Spleen (tissue), 11 donors: ENCODE measurements around the gene TAS2R46. TPM values are rescaled to one million over a fixed set of nuclear protein-coding genes. Genes with fewer than 3 reads are reported as not detected.

ENCODE experiments used
- DNase-seq: peaks from one replicate; pipeline ENCODE4 v3.0.0-alpha.2; 2020
- H3K27ac ChIP-seq, 8 donors: fragments of 200-600 bp; sonication (generic) in 7 of 8; 1 replicate in 4 of 8; 2 replicates in 4 of 8; pipeline versions ENCODE4 v1.5.0 to v1.8.0; 2016 to 2021; ENCODE audit warnings: inconsistent platforms in 4 of 8, mild to moderate bottlenecking in 4 of 8, moderate library complexity in 1 of 8
- H3K27me3 ChIP-seq, 7 donors: fragments of 200-600 bp; sonication (generic) in 6 of 7; replicated peaks in 1 of 7; 1 replicate in 4 of 7; 2 replicates in 3 of 7; pipeline versions ENCODE4 v1.5.0 to v1.8.0; 2016 to 2021; ENCODE audit warnings: inconsistent platforms in 3 of 7, mild to moderate bottlenecking in 1 of 7
- H3K36me3 ChIP-seq, 6 donors: fragments of 200-600 bp; sonication (generic) in 5 of 6; 1 replicate in 4 of 6; 2 replicates in 2 of 6; pipeline versions ENCODE4 v1.5.0 to v1.8.0; 2016 to 2021; ENCODE audit warnings: inconsistent platforms in 2 of 6
- H3K4me1 ChIP-seq, 6 donors: fragments of 200-600 bp; sonication (generic) in 5 of 6; 1 replicate in 3 of 6; 2 replicates in 3 of 6; pipeline versions ENCODE4 v1.5.0 to v1.8.0; 2016 to 2021; ENCODE audit warnings: inconsistent platforms in 3 of 6
- H3K4me3 ChIP-seq, 8 donors: fragments of 200-600 bp; sonication (generic) in 7 of 8; 1 replicate in 4 of 8; 2 replicates in 4 of 8; pipeline versions ENCODE4 v1.5.0 to v1.8.0; 2016 to 2021; ENCODE audit warnings: inconsistent platforms in 4 of 8, mild to moderate bottlenecking in 4 of 8, moderate library complexity in 2 of 8
- H3K9me3 ChIP-seq, 8 donors: fragments of 200-600 bp; sonication (generic) in 7 of 8; 1 replicate in 4 of 8; 2 replicates in 4 of 8; pipeline versions ENCODE4 v1.5.0 to v1.8.0; 2016 to 2021; ENCODE audit warnings: inconsistent platforms in 4 of 8
- CTCF ChIP-seq, 11 experiments: fragments of 200-600 bp in 7 of 11; fragments of 450-650 bp in 4 of 11; sonication (generic) in 4 of 11; IDR thresholded peaks in 8 of 11; conservative IDR thresholded peaks in 3 of 11; 1 replicate in 7 of 11; 2 replicates in 4 of 11; pipeline versions ENCODE4 v1.4.0 to v1.8.0; 2016 to 2021; ENCODE audit warnings: antibody characterized with exemption in 11 of 11, inconsistent platforms in 4 of 11, mild to moderate bottlenecking in 1 of 11
- POLR2A ChIP-seq, 3 donors: fragments of 450-650 bp; IDR thresholded peaks; one replicate each; pipeline ENCODE4 v1.5.1; 2017; ENCODE audit warnings: antibody characterized with exemption in 3 of 3, mild to moderate bottlenecking in 1 of 3
- POLR2AphosphoS5 ChIP-seq, 3 donors: sonication (generic); formaldehyde crosslinking; IDR thresholded peaks; one replicate each; pipeline ENCODE4 v1.5.1; 2017; ENCODE audit warnings: antibody characterized with exemption in 3 of 3
- WGBS, 5 donors: extraction: QIAGEN DNeasy Blood & Tissue Kit in 3 of 5; methylation state at CpG; one replicate each; pipeline versions ENCODE4 v1.1.5 to v1.1.7; 2013 to 2018; 5-methylcytosine and 5-hydroxymethylcytosine counted together
- intact Hi-C: fragments of 100-400 bp; cut with DNase I; formaldehyde crosslinking; loops from one replicate; pipeline ENCODE4 v1.15.0; 2023; ENCODE audit warnings: low total_unique reads
- polyA plus RNA-seq, 3 donors: library from polyadenylated mRNA; stranded (reverse); fragments of 200-250 nt; gene quantifications; one replicate each; pipeline ENCODE4 v1.2.1, GENCODE V29; 2013
- small RNA-seq, 4 donors: library from RNA; depleted of rRNA; stranded (forward); fragments of <200 nt; gene quantifications; one replicate each; pipeline ENCODE3, GENCODE V24; 2016
- total RNA-seq, 7 donors: library from RNA; depleted of rRNA in 3 of 7; stranded (reverse); fragments of >200 nt in 3 of 7; fragmentation: NEBNext Ultra II Directional in 4 of 7; extraction: Animal tissue kit (Norgen Biotek cat#: 25700) in 4 of 7; gene quantifications; one replicate each; pipeline versions ENCODE4 v1.1.0 to v1.2.1, GENCODE V29; 2016 to 2021
- donor health status: healthy with polysubstance abuse.
- donor health status: DM: no; HTN: no; CAD: no; lungs with moderate emphysema.
- donor health status: DM: no; HTN: no; CAD: no.
- donor health status: Bipolar disorder and iron deficiency.
- donor health status: healthy.
- donor health status: DM: no; HTN: no; CAD: no.
- donor health status: DM: yes; HTN: yes; CAD: no.

Gene TAS2R46
- total and polyA plus RNA-seq, 10 donors = 2.9 to 8.8 (median 4.9) TPM; not detected in 3

GRCh38 chr12:11022520-11022919 lies 39.6 kb downstream of the TAS2R46 start, which contains the start of gene TAS2R19:
TAS2R19 (minus strand) TSS chr12:11022620; CDS start chr12:11022571, 49 bp downstream.
- TF ChIP-seq POLR2A (IDR thresholded peaks at IDR 0.05) (no peak), CTCF (IDR thresholded peaks at IDR 0.05 in 8 of 11, conservative IDR thresholded peaks at IDR 0.05 in 3 of 11) (no peak), POLR2AphosphoS5 (IDR thresholded peaks at IDR 0.05) (no peak)
- Histone ChIP-seq H3K27me3 (no peaks in the 10 kb centered on the region), H3K4me1 (no peaks in the 10 kb centered on the region), H3K27ac (no peak within 1 kb of the TSS), H3K4me3 (no peak within 1 kb of the TSS), H3K36me3 (peaks cover 0 to 20% (median 0%) of the 10 kb centered on the region in 6 donors), H3K9me3 (peaks cover 0 to 13% (median 0%) of the 10 kb centered on the region in 8 donors)
- WGBS, 5 donors = 96 to 100% (median 98%) methylated on average over 1 of the region's 1 CpG
- DNase-seq = no peak
- intact Hi-C loops = no loop called here

- no peaks in the 10 kb centered on the region for H3K27me3 ChIP-seq
- DNase-seq = no peak
- no peak for TF ChIP-seq POLR2A (IDR thresholded peaks at IDR 0.05)
- TF ChIP-seq CTCF (IDR thresholded peaks at IDR 0.05 in 8 of 11, conservative IDR thresholded peaks at IDR 0.05 in 3 of 11) = no peak
- no peak overlapping the region for H3K27ac ChIP-seq
- H3K9me3 ChIP-seq = no peaks in the 10 kb centered on the region
- 91 to 98% (median 96%) methylated on average over 1 of the region's 1 CpG for WGBS, 5 donors
- H3K36me3 ChIP-seq = peaks cover 0 to 16% (median 0%) of the 10 kb centered on the region in 6 donors
- intact Hi-C loops = no loop called here
- no peaks in the 10 kb centered on the region for H3K4me1 ChIP-seq
- no peak overlapping the region for H3K4me3 ChIP-seq
These were observed 45.2 kb downstream of the TAS2R46 start for GRCh38 chr12:11016937-11017336.

- H3K36me3 ChIP-seq = peaks cover 0 to 13% (median 0%) of the 10 kb centered on the region in 6 donors
- no peak for DNase-seq
- no peaks in the 10 kb centered on the region for H3K9me3 ChIP-seq
- H3K4me1 ChIP-seq = no peaks in the 10 kb centered on the region
- H3K27me3 ChIP-seq = no peaks in the 10 kb centered on the region
- 74 to 90% (median 88%) methylated on average over 4 of the region's 4 CpGs for WGBS, 5 donors
- no peak overlapping the region for H3K4me3 ChIP-seq
- TF ChIP-seq POLR2A (IDR thresholded peaks at IDR 0.05) = no peak
- no peak for TF ChIP-seq CTCF (IDR thresholded peaks at IDR 0.05 in 8 of 11, conservative IDR thresholded peaks at IDR 0.05 in 3 of 11)
- no peak for TF ChIP-seq POLR2AphosphoS5 (IDR thresholded peaks at IDR 0.05)
- no peak overlapping the region for H3K27ac ChIP-seq
- intact Hi-C loops = no loop called here
These were observed 46.2 kb downstream of the TAS2R46 start for GRCh38 chr12:11015775-11016430.

- no peak for DNase-seq
- intact Hi-C loops = no loop called here
- no peak overlapping the region for H3K27ac ChIP-seq
- TF ChIP-seq POLR2AphosphoS5 (IDR thresholded peaks at IDR 0.05) = no peak
- no peak for TF ChIP-seq CTCF (IDR thresholded peaks at IDR 0.05 in 8 of 11, conservative IDR thresholded peaks at IDR 0.05 in 3 of 11)
- no peak for TF ChIP-seq POLR2A (IDR thresholded peaks at IDR 0.05)
- H3K4me3 ChIP-seq = no peak overlapping the region
- H3K4me1 ChIP-seq = no peaks in the 10 kb centered on the region
- H3K36me3 ChIP-seq = peaks cover 0 to 13% (median 0%) of the 10 kb centered on the region in 6 donors
- no peaks in the 10 kb centered on the region for H3K27me3 ChIP-seq
- no peaks in the 10 kb centered on the region for H3K9me3 ChIP-seq
These were observed 47.9 kb downstream of the TAS2R46 start for GRCh38 chr12:11014234-11014633.

Small RNA genes lying within 50 kb of the gene (small RNA-seq; reads per million reads assigned to genes)
- gene AC018630.1 = 0 reads per million in 4 donors

Other genes starting within 250 kb of the TAS2R46 start
- 1 to 10 TPM in 5 of 7 donors, under 1 TPM in 2; 0.34 to 3.9 (median 1.7) TPM for gene TAS2R10, start 235.9 kb downstream of the TAS2R46 start, total RNA-seq
- gene TAS2R10, start 235.9 kb downstream of the TAS2R46 start, polyA plus RNA-seq = under 1 TPM in 2 of 3 donors, not detected in 1; 0.11 to 0.15 TPM
- gene PRR4, start 212.8 kb downstream of the TAS2R46 start, total RNA-seq = 10 to 100 TPM in 1 of 7 donors, 1 to 10 TPM in 6; 1.2 to 12.0 (median 3.9) TPM
- 1 to 10 TPM; 3.0 to 4.7 (median 3.6) TPM for gene PRR4, start 212.8 kb downstream of the TAS2R46 start, polyA plus RNA-seq
- 10 to 100 TPM; 16.9 to 63.1 (median 37.0) TPM for gene PRH1, start 178.0 kb downstream of the TAS2R46 start, total RNA-seq
- gene PRH1, start 178.0 kb downstream of the TAS2R46 start, polyA plus RNA-seq = 1 to 10 TPM; 1.5 to 3.7 (median 2.7) TPM
- gene TAS2R13, start 152.7 kb downstream of the TAS2R46 start, total RNA-seq = 1 to 10 TPM; 2.1 to 8.7 (median 4.3) TPM
- under 1 TPM in 1 of 3 donors, not detected in 2; 0.06 TPM for gene TAS2R13, start 152.7 kb downstream of the TAS2R46 start, polyA plus RNA-seq
- gene PRH2, start 133.1 kb downstream of the TAS2R46 start, total RNA-seq = not detected
- under 1 TPM in 2 of 3 donors, not detected in 1; 0.14 to 0.32 TPM for gene PRH2, start 133.1 kb downstream of the TAS2R46 start, polyA plus RNA-seq
- 10 to 100 TPM in 1 of 7 donors, 1 to 10 TPM in 6; 2.5 to 10.3 (median 5.9) TPM for gene TAS2R14, start 123.0 kb downstream of the TAS2R46 start, total RNA-seq
- gene TAS2R14, start 123.0 kb downstream of the TAS2R46 start, polyA plus RNA-seq = 1 to 10 TPM; 1.6 to 2.5 (median 1.6) TPM
- gene TAS2R50, start 75.4 kb downstream of the TAS2R46 start, total RNA-seq = 1 to 10 TPM; 2.2 to 7.1 (median 4.4) TPM
- under 1 TPM in 1 of 3 donors, not detected in 2; 0.10 TPM for gene TAS2R50, start 75.4 kb downstream of the TAS2R46 start, polyA plus RNA-seq
- gene TAS2R20, start 64.0 kb downstream of the TAS2R46 start, total RNA-seq = 1 to 10 TPM; 2.1 to 9.8 (median 5.8) TPM
- under 1 TPM; 0.24 to 0.32 (median 0.27) TPM for gene TAS2R20, start 64.0 kb downstream of the TAS2R46 start, polyA plus RNA-seq
- gene TAS2R19, start 39.7 kb downstream of the TAS2R46 start, total RNA-seq = 10 to 100 TPM in 2 of 7 donors, 1 to 10 TPM in 5; 4.1 to 13.8 (median 9.1) TPM
- gene TAS2R19, start 39.7 kb downstream of the TAS2R46 start, polyA plus RNA-seq = under 1 TPM in 2 of 3 donors, not detected in 1; 0.38 to 0.53 TPM
- 10 to 100 TPM in 3 of 7 donors, 1 to 10 TPM in 4; 3.7 to 14.1 (median 8.1) TPM for gene TAS2R31, start 30.9 kb downstream of the TAS2R46 start, total RNA-seq
- gene TAS2R31, start 30.9 kb downstream of the TAS2R46 start, polyA plus RNA-seq = under 1 TPM in 2 of 3 donors, not detected in 1; 0.21 to 0.35 TPM
- 10 to 100 TPM in 2 of 7 donors, 1 to 10 TPM in 3, not detected in 2; 1.5 to 14.0 (median 4.6) TPM for gene TAS2R43, start 30.0 kb upstream of the TAS2R46 start, total RNA-seq
- not detected for gene TAS2R43, start 30.0 kb upstream of the TAS2R46 start, polyA plus RNA-seq
- gene TAS2R30, start 72.3 kb upstream of the TAS2R46 start, total RNA-seq = 10 to 100 TPM in 3 of 7 donors, 1 to 10 TPM in 4; 6.4 to 30.7 (median 8.6) TPM
- gene TAS2R30, start 72.3 kb upstream of the TAS2R46 start, polyA plus RNA-seq = under 1 TPM in 2 of 3 donors, not detected in 1; 0.09 to 0.19 TPM
- 10 to 100 TPM in 3 of 7 donors, 1 to 10 TPM in 4; 6.5 to 11.9 (median 9.3) TPM for gene SMIM10L1, start 108.9 kb upstream of the TAS2R46 start, total RNA-seq
- gene SMIM10L1, start 108.9 kb upstream of the TAS2R46 start, polyA plus RNA-seq = 1 to 10 TPM; 7.8 to 9.4 (median 8.9) TPM
- gene TAS2R42, start 124.6 kb upstream of the TAS2R46 start, total RNA-seq = not detected
- gene TAS2R42, start 124.6 kb upstream of the TAS2R46 start, polyA plus RNA-seq = not detected
- gene PRB3, start 207.4 kb upstream of the TAS2R46 start, total RNA-seq = not detected
- gene PRB3, start 207.4 kb upstream of the TAS2R46 start, polyA plus RNA-seq = under 1 TPM in 2 of 3 donors, not detected in 1; 0.19 to 0.35 TPM
- gene PRB4, start 248.1 kb upstream of the TAS2R46 start, total RNA-seq = not detected
- not detected for gene PRB4, start 248.1 kb upstream of the TAS2R46 start, polyA plus RNA-seq